ENCODE data around the gene MSGN1. TPM values are rescaled to one million over a fixed set of nuclear protein-coding genes. Genes with fewer than 3 reads are reported as not detected.

MSGN1 gene
- polyA plus RNA-seq, 1 of the 3 experiments (the other 2 are of a cell fraction): not detected

DNA sequence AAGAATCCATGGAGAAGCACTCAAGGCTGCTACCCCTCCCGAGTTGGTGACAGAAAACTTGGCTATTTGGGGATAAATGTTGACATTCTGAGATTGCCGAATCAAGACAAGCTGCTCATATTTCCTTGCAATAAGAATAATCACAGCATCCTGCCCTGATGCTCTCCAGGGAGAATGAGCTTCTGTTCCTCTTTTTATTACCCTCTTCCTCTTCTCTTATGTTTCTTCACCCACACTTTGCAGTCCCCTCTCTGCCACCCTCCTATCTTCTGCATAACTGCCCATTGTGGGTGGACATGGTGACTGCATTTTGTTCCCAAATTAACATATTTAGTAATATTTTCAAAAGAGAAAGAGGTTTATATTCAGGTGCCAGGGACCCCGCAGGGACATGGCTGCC is 11.9 kb upstream of the MSGN1 start:
- Histone ChIP-seq H3K9ac (no peak overlapping the region), H3K9me2 (no peaks in the 10 kb centered on the region), H2AFZ (ENCODE audit: low read depth) (no peak overlapping the region), H4K20me1 (ENCODE audit: insufficient read depth) (no peaks in the 10 kb centered on the region), H3K4me1 (ENCODE audit: control insufficient read depth in 1 of 2, insufficient read depth in 2 of 2, low read depth in 1 of 2, low read length in 1 of 2) (peaks cover 0 to 10% of the 10 kb centered on the region in 2 experiments; a peak in 1 of 4 replicates), H3K27ac (ENCODE audit: low read depth in 2 of 2, low read length in 1 of 2) (no peak overlapping the region), H3F3A (replicated peaks; ENCODE audit: insufficient read depth) (no peaks in the 10 kb centered on the region), H3K79me2 (ENCODE audit: insufficient read depth) (no peaks in the 10 kb centered on the region), H3K9me3 (no peaks in the 10 kb centered on the region), H3K4me2 (no peak overlapping the region), H3K36me3 (replicated peaks in 1 of 2; ENCODE audit: control insufficient read depth in 1 of 2, insufficient read depth in 2 of 2, low read length in 1 of 2) (no peaks in the 10 kb centered on the region), H3K27me3 (ENCODE audit: insufficient read depth) (no peaks in the 10 kb centered on the region; the same call in 1 of the 2 replicates), H3K4me3 (ENCODE audit: low read depth in 2 of 2, low read length in 1 of 2) (no peak overlapping the region)
- ChIA-PET CTCF (interaction anchor here (1.9 kb wide), 1 partner anchor 25 kb away, joined by 6 read pairs; no protein-coding TSS in a partner anchor), POLR2A (no interaction called here)
- DNase-seq: no peak
- WGBS (ENCODE audit: low lambda C conversion rate): 42% methylated on average over 3 of the region's 3 CpGs
- TF ChIP-seq, protein P1, sequence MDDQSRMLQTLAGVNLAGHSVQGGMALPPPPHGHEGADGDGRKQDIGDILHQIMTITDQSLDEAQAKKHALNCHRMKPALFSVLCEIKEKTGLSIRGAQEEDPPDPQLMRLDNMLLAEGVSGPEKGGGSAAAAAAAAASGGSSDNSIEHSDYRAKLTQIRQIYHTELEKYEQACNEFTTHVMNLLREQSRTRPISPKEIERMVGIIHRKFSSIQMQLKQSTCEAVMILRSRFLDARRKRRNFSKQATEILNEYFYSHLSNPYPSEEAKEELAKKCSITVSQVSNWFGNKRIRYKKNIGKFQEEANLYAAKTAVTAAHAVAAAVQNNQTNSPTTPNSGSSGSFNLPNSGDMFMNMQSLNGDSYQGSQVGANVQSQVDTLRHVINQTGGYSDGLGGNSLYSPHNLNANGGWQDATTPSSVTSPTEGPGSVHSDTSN (IDR thresholded peaks at IDR 0.05): no peak
- TF ChIP-seq RXRA (IDR thresholded peaks at IDR 0.05; ENCODE audit: borderline replicate concordance, low read depth) (no peak), EZH2phosphoT487 (IDR thresholded peaks at IDR 0.05; ENCODE audit: borderline replicate concordance, low read depth) (no peak), NRF1 (IDR thresholded peaks at IDR 0.05; ENCODE audit: low read depth, low read length) (no peak), JUND (IDR thresholded peaks at IDR 0.05) (no peak), MEF2A (IDR thresholded peaks at IDR 0.05; ENCODE audit: borderline replicate concordance, low read depth) (no peak), RFX5 (IDR thresholded peaks at IDR 0.05; ENCODE audit: low read length) (no peak), SMC3 (IDR thresholded peaks at IDR 0.05; ENCODE audit: low read depth, low read length) (no peak), GABPA (IDR thresholded peaks at IDR 0.05; ENCODE audit: low read depth) (no peak), TAF1 (IDR thresholded peaks at IDR 0.05; ENCODE audit: borderline replicate concordance, low read depth, low read length) (no peak), SIN3A (IDR thresholded peaks at IDR 0.05; ENCODE audit: borderline replicate concordance, low read depth, low read length) (no peak), EP300 (IDR thresholded peaks at IDR 0.05; ENCODE audit: borderline replicate concordance in 1 of 2, low read depth in 1 of 2, low read length in 1 of 2) (no peak), FOXM1 (IDR thresholded peaks at IDR 0.05; ENCODE audit: low read depth) (no peak), RAD21 (IDR thresholded peaks at IDR 0.05; ENCODE audit: low read length) (no peak), FOSL2 (IDR thresholded peaks at IDR 0.05; ENCODE audit: borderline replicate concordance, low read depth) (no peak), TCF12 (IDR thresholded peaks at IDR 0.05) (no peak)
- TF ChIP-seq, protein P2, sequence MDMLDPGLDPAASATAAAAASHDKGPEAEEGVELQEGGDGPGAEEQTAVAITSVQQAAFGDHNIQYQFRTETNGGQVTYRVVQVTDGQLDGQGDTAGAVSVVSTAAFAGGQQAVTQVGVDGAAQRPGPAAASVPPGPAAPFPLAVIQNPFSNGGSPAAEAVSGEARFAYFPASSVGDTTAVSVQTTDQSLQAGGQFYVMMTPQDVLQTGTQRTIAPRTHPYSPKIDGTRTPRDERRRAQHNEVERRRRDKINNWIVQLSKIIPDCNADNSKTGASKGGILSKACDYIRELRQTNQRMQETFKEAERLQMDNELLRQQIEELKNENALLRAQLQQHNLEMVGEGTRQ (IDR thresholded peaks at IDR 0.05; ENCODE audit: borderline replicate concordance, low read depth, low read length): no peak
- TF ChIP-seq, protein P3, sequence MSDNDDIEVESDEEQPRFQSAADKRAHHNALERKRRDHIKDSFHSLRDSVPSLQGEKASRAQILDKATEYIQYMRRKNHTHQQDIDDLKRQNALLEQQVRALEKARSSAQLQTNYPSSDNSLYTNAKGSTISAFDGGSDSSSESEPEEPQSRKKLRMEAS (IDR thresholded peaks at IDR 0.05; ENCODE audit: low read depth): no peak
- TF ChIP-seq, protein P4, sequence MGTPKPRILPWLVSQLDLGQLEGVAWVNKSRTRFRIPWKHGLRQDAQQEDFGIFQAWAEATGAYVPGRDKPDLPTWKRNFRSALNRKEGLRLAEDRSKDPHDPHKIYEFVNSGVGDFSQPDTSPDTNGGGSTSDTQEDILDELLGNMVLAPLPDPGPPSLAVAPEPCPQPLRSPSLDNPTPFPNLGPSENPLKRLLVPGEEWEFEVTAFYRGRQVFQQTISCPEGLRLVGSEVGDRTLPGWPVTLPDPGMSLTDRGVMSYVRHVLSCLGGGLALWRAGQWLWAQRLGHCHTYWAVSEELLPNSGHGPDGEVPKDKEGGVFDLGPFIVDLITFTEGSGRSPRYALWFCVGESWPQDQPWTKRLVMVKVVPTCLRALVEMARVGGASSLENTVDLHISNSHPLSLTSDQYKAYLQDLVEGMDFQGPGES (IDR thresholded peaks at IDR 0.05; ENCODE audit: low read depth, low read length): no peak
- TF ChIP-seq, protein P5, sequence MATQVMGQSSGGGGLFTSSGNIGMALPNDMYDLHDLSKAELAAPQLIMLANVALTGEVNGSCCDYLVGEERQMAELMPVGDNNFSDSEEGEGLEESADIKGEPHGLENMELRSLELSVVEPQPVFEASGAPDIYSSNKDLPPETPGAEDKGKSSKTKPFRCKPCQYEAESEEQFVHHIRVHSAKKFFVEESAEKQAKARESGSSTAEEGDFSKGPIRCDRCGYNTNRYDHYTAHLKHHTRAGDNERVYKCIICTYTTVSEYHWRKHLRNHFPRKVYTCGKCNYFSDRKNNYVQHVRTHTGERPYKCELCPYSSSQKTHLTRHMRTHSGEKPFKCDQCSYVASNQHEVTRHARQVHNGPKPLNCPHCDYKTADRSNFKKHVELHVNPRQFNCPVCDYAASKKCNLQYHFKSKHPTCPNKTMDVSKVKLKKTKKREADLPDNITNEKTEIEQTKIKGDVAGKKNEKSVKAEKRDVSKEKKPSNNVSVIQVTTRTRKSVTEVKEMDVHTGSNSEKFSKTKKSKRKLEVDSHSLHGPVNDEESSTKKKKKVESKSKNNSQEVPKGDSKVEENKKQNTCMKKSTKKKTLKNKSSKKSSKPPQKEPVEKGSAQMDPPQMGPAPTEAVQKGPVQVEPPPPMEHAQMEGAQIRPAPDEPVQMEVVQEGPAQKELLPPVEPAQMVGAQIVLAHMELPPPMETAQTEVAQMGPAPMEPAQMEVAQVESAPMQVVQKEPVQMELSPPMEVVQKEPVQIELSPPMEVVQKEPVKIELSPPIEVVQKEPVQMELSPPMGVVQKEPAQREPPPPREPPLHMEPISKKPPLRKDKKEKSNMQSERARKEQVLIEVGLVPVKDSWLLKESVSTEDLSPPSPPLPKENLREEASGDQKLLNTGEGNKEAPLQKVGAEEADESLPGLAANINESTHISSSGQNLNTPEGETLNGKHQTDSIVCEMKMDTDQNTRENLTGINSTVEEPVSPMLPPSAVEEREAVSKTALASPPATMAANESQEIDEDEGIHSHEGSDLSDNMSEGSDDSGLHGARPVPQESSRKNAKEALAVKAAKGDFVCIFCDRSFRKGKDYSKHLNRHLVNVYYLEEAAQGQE (IDR thresholded peaks at IDR 0.05; ENCODE audit: low read depth, low read length): no peak

Measured in SK-N-SH (cell line).